ENCODE results near the gene HHIP.

The HHIP gene

DNA sequence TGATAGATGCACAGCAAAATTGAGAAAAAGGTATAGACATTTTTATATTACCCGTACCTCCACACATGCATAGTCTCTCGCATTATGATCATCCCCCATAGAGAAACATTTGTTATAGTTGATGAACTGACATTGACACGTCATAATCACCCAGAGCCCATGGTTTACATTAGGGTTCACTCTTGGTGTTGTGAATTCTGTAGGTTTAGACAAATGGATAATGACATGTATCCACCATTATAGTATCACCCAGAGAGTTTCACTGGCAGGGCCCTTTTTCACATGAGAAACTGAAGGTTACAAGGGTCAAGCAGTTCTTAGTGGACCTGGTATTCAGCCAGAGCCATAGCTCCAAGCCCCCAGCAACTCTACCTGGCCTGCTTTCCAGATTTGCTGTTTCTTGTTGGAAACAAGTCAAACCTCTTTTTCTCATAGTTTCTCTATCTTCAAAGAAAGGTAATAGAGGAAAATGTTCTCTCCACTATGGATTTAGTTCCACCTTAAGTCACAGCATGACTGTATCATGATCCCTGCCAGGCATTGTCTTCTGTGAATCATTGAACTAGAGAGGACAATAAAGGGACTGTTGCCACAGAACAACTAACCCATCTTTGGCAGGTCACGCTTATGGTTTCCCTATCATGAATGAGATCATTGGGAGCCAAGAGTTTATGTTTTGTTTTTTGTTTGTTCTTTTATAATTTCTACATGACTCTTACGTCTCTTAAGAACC lies 64.0 kb downstream of the HHIP start:
- no peak for DNase-seq

DNA sequence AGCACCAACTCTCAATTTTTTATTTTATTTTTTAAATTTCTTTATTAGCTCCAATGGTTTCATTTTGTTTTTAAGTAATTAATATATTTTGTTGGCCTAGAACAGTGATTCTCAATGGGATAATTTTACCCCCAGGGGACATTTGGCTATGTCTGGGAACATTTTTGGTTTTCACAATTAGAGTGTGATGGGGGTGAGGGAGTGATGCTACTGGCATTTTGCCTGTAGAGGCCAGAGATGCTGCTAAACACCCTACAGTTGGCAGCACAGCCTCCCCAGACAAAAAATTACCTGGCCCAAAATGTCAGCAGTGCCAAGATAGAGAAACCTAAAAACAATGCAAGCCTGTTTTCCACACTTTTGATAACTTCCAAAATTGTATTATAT lies 64.6 kb downstream of the HHIP start:
- no peak for DNase-seq

DNA sequence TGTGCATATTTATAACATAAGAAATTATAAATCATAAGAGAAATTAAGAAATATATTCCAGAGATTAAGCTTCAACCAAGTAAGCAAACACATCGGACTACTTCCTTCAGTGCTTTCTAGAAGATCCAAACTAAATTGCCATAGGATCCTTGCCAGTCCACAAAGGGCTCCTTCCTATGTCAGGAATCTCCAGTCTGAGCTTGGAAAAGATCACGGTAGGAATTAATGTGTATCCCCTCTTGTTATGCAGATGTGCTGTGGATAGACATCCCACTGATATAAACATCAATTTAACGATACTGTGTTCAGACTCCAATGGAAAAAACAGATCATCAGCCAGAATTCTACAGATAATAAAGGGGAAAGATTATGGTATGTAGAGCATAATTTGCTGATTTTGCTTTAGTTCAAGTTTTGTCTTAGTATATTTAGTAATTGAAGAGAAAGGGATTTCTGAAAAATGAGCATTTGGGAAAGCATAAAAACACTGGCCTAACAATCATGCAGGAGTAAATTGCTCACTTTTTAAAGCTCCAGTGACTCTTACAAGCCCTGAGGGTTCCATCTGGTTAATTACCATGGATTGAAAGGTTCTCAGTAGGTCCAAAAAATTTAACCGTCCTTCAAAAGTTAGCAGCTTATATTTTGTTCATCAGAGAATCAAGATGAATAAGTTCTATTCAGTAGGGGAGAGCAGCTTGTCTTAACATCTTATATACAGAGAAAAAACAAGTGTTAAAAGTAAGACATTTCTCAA lies 65.9 kb downstream of the HHIP start:
- DNase-seq, result no peak

DNA sequence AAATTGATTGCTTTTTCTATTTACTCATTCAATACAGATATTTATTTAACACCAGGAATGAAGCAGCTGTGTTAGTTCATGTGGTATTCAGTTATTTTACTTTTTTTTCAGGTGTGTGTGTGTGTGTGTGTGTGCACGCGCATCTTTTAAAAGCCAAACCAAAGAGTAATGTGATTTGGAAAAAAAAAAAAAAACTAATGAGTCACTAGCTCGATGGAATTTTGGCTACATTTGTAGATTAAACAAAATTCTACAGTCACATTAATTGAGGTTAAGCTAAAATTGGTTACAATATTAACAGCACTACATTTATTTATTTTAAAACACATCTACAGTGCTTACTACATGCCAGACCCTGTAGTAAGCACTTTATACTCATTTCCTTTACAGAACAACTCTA lies 66.8 kb downstream of the HHIP start:
- no peak for DNase-seq

DNA sequence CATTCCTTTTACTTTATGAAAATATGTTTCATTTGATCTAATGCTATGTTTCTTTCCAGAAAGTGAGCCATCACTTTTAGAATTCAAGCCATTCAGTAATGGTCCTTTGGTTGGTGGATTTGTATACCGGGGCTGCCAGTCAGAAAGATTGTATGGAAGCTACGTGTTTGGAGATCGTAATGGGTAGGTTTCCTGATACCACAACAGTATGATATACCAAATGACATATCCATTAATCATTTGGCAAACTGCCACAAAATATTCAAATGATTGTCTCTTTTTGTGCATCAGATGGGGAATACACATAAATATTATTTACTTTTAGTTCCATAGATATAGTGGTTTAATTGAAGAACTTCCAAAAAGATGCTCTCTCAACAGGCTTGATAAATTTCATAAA lies 68.2 kb downstream of the HHIP start:
- DNase-seq, result no peak

DNA sequence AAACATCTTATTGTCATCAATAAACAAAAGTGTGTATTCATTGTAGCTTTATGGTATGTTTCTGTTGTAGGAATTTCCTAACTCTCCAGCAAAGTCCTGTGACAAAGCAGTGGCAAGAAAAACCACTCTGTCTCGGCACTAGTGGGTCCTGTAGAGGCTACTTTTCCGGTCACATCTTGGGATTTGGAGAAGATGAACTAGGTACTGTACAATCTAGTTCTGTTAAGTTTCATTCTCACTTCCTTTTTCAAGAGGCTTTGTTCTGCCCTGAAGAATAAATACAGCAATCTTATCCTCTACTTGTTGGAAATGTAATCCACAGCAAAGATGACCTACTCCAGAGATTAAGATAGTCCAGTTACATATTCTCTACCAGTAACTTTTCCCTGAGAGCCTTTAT lies 69.3 kb downstream of the HHIP start:
- no peak for DNase-seq

DNA sequence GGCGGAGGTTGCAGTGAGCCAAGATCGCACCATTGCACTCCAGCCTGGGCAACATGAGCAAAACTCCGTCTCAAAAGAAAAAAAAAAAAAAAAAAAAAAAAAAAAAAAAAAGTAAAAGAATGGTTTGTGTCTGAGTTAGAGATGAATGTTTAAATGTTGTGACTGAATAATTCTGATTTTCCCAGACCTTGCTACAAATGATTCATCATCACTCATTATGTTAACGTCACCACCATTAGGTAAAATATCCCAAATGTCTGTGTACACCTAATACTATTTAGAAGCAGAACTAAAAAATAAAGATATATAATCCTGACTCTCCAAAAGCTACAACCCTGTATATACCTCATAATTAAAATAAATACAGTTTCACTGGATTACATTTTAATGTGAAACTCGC lies 70.8 kb downstream of the HHIP start:
- DNase-seq, result no peak

DNA sequence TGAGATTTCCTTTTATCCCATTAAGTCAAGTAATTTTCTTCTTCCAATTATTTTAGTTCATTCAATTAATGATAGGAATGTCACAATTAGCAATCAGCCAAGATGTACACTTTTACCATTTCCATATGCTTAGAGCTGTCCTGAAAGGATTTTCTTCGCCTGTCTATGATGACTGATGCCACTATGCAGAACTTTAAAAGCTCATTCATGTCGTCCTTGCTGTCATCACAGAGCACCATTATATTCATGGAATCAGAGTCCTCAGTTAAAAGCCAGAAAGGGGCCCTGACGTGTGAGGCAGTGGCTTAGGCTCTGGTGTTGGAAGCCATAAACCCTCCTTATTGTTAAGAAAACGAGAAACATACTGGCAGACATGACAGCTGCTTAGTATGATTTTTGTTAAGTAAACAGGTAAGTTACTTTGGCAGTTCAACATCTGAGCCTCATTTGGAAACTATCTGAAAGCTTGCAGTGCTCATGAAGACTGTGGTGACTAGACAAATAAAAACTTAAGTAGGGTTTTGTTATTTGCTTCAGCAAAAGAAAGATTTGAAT lies 73.1 kb downstream of the HHIP start:
- no peak for DNase-seq

DNA sequence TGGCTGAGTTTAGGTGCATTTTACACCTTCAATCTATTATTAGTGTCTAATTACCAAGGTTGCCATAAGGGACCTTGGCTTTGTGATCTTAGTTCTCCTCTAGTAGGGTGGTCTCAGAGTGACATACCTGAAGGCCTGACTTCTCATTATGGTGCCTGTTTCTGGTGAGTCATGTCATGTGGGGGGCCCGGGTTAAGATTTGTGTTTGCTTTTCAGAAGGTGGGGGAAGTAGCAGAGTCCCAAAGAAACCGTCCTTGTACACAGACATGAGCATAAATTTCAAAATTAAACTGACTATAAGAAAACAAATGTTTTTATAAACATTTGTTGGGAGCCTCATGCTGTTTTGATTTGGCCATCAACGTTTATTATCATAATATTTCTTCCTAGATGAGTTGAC lies 74.5 kb downstream of the HHIP start:
- DNase-seq, result no peak

DNA sequence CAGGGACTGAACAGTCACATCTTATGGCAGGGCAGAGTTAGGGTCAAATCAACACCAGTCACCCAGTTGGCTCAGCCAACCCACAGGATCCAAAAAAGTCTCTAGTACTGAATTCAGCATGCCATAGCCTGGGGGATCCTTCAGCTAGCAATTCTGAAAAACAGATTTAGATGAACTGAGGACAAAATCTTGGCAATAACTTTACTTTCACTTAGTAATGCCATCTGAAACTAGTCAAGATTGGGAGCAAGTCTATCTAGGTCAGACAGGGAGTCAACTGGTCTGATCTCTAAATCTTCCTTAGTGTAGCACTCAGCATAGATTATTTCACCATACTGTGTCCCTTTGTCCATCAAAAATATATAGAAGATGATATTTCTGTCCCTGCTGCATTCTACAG lies 76.0 kb downstream of the HHIP start:
- no peak for DNase-seq

DNA sequence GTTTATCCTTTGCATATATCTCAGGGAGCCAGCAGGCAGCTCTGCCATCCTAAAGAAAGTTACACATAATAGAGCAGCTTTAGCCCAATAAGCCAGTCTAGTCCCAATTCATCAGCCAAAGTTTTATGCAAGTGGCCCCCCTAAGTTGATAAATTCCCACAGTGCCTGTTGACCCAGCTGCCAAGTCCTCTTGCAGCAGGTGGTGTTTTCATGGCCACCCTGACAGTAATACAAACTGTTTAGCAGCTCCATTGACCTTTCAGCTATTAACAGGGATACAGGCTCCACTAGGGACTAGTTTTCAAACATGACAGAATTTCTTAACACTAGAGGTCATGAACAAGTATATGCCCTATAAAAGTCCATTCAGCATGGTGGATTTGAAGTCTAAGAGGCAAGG lies 77.5 kb downstream of the HHIP start:
- DNase-seq, result no peak

DNA sequence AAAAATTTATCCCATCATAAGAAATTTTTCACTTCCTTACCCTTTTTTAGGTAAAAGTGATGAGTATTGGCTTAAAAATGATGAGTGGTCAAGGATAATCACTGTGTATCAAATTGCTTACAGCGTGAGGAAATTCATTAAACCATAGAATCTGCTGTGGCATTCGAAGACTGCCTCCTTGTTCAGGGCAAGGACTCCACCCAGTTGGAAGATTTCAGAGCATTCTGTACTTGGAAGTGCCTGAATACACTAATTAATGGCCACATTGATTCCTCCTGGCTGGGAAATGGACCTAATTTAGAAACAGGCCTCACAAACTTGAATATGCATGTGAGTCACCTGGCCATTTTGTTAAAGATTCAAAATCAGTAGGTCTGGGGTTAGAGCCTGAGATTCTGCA lies 83.2 kb downstream of the HHIP start:
- no peak for DNase-seq

DNA sequence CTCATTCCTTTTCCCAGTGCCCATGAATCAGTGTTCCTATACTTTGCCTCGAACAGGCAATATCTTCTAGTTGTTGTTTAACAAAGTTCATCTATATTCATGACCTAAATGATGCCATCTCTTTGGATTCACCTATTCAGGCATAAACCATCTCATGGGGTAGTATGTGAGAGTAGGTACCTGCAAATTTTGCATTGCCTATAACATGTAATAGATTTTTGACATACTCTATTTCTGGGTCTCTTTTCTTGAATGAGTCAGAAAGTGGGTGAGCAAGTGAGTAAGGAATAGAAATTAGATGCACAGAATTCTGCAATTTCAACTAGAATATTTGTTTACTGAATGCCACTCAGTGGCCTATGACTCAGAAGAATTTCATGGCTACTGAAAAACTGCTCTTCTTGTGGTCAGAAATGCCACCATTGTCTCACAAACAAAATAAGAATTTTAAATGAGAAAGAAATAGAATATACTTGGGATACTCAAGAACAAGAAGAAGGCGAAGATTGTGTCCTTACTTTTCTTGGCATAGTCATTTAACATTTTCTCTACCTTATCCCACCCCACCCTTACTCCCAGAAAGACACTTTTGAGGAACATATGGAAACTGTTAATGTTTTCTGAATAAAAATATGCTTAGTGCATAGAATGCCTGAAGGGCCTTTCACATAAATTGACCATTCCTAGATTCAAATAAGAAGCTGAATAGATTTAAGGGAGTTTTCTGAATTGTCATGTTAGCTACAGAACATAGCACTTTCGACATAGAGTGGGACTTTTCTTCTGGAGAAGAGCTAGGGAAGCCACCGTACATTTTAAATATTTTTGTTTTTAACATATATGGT lies 86.8 kb downstream of the HHIP start:
- peak in 1 of 2 experiments; percentile 7 for DNase-seq

DNA sequence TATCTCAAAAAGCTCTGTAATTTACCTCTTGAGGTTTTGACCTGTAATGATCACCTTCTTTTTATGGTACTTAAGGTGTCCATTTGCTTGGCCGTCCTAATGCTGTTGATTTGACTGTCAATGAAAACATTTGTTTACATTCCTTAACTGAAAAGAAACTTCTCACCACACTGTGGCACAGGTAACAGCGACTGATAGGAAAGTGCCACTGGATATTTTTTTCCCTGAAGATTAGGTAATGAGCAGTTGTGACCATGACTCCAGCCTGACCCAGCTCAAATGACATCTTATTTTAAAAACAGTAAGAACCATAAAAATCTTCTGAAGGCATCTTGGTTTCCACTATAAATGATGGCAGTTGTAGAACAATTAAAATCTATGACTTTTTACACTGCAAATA lies 87.6 kb downstream of the HHIP start:
- DNase-seq, result peak; percentile 8 to 31

DNA sequence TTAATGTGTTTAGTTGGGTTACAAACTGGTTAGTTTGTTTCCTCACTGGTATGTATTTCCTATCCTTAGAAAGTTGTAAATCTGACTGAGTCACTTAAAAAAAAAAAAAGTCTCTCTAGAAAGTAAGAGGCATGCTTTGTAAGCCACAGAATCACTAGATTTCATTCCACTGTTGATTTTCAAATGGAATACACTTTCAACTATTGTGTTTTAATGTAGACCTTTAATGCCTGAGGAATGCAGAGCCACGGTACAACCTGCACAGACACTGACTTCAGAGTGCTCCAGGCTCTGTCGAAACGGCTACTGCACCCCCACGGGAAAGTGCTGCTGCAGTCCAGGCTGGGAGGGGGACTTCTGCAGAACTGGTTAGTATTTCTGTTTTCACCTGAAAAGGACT lies 88.6 kb downstream of the HHIP start:
- DNase-seq, result no peak

DNA sequence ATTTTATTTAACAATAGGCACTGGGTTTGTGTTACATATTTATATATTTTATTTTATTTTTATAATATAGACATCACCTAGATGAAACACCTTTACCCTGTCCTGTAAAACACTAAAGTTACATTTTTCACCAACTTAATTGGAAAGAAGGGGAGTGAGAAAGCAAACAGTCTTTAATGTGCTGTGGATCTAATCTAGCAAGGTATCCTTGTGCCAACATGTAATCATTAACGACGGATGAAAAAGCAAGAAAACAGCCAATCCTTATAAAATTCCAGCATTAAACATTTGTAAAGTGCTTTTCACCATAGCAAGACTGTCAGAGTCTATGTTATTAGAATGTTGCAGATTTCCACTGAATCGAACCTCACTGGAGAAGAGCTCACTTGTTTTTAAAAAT lies 92.7 kb downstream of the HHIP start:
- DNase-seq, result no peak

DNA sequence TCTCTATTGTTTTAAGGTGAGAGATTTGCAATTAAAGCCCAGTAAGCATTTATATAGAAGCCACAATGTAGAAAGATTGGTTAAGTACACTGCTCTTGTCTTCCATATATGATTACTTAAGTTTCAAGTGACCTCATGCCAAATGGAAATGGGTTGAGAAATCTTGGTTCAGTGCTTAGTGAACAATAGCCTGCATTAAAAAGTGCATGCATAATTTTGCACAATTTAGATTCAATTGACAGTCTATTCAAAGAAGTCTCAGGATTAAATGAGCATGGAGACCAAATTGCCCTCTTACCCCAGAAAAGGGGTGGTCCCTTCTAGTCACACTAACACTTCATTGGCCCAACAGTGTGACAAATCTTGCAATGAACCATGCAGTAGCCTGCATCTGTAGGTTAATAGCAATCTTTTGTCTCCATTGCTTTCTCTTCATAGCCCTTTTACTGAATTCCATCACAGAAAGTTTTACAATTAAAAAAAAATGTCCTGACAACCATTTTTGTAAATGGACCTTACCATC lies 93.6 kb downstream of the HHIP start:
- DNase-seq, result no peak

DNA sequence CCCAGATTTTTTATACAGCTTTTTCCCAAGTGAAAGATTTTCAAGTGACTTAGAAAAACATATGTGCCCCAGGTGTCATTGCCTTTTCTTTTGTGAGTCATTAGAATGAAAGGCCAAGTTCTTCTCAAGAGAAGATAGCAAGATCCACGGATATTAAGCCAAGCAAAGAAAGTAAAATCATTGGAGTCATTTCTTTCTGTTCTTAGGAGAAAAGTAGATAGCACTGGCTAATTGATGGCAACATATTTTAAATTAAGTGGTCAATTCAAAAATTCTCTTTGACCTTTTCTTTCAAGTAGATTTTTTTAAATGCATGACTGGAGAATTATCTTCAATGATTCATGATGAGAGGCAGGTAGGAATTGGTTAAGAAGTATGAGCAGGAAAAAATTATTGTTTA lies 94.4 kb downstream of the HHIP start:
- DNase-seq, result no peak

DNA sequence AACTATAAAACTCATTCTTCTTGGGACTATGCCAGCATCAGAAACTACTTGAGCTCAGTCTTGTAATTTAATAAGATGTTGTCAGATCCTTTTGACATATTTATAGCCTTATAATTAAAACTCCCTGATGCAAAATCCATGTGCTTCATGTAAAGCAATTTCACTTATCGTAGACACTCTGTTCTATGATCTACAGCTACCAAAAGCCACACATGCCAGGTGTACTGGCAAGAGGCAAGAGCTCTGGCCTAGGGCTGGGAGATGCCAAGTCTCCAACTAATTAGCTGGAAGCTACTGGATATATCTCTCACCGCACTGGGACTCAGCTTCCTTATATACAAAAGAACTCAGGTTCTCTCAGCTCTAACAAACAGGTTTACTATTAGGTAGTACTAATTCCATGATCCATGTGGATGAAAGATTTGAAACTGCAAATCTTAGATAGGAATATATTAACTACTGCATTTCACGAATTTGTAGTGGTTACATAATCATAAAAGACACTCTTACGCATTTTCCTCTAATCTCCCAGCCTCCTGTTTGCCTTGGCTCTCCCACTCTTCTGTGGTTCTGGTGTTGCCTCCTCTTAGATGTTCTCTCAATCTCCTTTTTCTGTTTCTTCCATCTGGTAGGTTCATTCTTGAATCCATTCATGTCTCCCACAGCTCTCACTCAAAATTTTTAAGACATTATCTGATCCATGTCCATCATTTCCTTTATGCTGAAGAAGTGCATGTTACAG lies 103.0 kb downstream of the HHIP start:
- no peak for DNase-seq

DNA sequence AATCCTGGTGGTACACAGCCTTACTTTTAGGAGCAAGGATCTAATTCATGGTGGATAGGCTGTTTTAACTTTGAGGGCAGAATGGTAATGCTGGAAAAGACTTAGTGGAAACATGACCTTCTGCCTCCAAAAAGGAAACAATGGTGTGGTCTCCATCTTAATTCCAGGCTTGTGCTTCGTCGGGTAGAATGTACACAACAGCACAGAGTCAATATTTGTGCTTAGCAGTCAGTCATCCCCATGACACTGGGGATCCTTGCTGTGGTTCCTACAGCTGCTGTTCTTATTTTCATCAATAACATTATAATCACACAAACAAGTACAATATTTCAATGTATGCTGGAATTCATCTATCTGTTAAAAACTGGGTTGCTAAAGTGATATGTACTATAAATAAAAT lies 104.4 kb downstream of the HHIP start:
- DNase-seq, result no peak

DNA sequence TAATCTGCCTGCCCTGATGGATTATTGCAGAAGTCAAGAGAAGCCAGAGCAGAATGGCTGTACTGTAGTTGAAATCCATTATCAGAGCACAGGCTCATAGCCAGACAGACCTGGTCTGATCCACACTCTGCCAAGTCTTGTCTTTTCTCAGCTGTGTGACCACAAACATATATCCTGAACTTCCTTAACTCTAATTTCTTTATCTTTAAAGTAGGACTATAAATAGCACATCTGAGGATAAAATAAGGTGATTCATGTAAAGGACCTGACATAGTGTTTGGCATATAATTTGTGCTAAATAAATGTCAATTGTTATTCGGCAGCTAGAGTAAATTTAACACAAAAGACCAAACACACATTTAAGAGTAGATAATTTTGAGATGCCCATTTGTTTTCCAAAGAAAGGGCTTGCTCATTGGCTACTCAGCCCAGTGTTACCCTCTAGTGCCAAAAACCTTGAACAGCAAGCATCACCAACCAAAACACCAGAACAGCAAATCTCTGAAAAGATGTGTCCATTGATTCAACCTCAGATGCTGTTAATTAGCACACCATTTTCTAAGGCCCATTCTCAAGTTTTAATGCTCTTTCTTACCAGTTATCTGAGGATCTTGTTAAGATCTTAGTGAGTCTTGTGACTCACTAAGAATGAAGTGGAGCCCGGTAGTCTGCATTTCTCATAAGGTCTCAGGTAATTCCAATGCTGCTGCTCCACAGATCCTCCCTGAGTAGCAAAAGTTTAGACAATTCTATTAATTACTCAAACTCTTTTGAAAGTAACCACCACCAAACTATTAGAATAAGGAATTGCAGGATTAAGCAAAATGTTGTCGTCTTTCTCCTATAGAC lies 108.8 kb downstream of the HHIP start:
- DNase-seq, result no peak

DNA sequence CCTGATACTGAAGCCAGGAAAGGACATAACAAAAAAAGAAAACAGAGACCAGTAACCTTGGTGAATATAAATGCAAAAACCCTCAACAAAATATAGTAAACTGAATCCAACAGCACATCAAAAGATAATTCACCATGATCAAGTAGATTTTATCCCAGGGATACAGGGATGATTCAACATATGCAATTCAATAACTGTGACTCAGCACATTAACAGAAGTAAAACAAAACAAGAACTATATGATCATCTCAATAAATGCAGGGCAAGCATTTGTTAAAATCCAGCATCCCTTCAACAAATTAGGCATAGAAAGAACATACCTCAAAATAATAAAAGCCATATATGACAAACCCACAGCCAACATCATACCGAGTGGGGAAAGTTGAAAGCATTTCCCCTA lies 112.0 kb downstream of the HHIP start:
- DNase-seq, result no peak

All from NCI-H526 (cell line).